ENCODE results near the gene KANSL1. TPM values are rescaled to one million over a fixed set of nuclear protein-coding genes. Genes with fewer than 3 reads are reported as not detected.

The KANSL1 gene
- polyA plus RNA-seq, 3 donors = 53.4 to 57.6 (median 53.7) TPM

GRCh38 chr17:45991341-45991740 is 201.9 kb downstream of the KANSL1 start:
- DNase-seq (ENCODE audit: low read depth in 3 of 3, low spot score in 2 of 3) = no peak

- DNase-seq (ENCODE audit: low read depth in 3 of 3, low spot score in 2 of 3) = no peak
These were observed 202.3 kb downstream of the KANSL1 start for GRCh38 chr17:45990886-45991285.

- DNase-seq (ENCODE audit: low read depth in 3 of 3, low spot score in 2 of 3) = no peak
These were observed 203.5 kb downstream of the KANSL1 start for GRCh38 chr17:45989759-45990158.

DNA sequence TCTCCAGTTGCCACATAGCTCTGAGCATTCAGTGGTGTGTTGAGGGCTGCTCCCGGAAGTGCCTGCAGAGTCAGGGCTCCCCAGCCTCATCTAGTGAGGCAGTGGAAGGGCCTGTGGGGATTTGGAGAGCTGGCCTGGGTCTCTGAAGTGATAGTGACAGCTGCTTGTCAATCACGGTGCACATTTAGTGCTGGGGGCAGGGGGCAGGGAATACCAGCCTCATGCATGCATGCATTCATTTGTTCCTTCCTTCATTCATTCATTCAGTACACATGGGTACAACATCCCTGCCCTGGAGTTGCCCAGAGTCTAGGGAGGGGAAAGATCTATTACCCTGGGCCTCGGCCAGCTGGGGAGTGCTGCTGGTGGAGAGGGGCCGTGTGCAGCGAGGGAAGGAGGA is 205.5 kb downstream of the KANSL1 start:
- DNase-seq (ENCODE audit: low read depth in 3 of 3, low spot score in 2 of 3) = no peak

DNA sequence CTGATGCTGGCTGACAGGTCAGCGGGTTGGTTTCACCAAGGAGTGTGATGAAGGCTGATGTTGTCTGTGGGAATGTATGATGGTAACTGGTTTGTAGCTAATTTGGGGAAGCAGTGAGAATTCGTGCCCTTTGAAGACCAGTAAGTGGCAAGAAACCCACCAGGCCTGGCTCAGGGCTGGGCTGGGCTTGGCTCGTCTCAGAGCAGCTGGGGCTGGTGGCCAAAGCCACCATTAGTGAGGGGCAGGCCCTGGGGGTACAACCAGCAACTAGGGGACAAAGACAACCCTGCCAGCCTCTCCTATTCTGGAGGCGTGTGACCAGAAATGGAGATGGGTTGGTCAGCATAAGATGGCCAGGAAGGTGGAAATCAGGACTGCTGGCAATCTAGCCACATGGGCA is 207.2 kb downstream of the KANSL1 start:
- DNase-seq (ENCODE audit: low read depth in 3 of 3, low spot score in 2 of 3) = no peak

- DNase-seq (ENCODE audit: low read depth in 3 of 3, low spot score in 2 of 3) = no peak
These were observed 207.8 kb downstream of the KANSL1 start for GRCh38 chr17:45985447-45985846.

DNA sequence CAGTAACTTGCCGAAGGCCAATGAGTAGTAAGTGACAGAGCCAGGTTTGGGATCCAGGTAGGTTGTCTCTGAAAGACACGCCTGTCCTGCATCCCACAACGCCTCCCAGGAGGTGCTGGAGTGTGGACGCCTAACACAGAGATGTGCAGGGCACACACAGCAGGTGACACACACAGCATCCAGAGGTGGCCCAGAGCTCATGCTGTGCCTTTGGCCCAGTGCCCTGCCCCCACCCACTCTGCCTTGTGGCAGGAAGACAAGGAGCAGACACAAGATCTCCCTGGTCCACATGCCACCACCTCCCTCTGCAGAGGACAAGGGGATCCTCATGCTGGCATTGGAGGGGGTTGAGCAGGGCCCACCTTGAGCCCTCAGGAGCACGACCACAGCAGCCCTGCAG is 208.9 kb downstream of the KANSL1 start:
- no peak for DNase-seq (ENCODE audit: low read depth in 3 of 3, low spot score in 2 of 3)

- no peak for DNase-seq (ENCODE audit: low read depth in 3 of 3, low spot score in 2 of 3)
These were observed 209.5 kb downstream of the KANSL1 start for GRCh38 chr17:45983614-45984310.

DNA sequence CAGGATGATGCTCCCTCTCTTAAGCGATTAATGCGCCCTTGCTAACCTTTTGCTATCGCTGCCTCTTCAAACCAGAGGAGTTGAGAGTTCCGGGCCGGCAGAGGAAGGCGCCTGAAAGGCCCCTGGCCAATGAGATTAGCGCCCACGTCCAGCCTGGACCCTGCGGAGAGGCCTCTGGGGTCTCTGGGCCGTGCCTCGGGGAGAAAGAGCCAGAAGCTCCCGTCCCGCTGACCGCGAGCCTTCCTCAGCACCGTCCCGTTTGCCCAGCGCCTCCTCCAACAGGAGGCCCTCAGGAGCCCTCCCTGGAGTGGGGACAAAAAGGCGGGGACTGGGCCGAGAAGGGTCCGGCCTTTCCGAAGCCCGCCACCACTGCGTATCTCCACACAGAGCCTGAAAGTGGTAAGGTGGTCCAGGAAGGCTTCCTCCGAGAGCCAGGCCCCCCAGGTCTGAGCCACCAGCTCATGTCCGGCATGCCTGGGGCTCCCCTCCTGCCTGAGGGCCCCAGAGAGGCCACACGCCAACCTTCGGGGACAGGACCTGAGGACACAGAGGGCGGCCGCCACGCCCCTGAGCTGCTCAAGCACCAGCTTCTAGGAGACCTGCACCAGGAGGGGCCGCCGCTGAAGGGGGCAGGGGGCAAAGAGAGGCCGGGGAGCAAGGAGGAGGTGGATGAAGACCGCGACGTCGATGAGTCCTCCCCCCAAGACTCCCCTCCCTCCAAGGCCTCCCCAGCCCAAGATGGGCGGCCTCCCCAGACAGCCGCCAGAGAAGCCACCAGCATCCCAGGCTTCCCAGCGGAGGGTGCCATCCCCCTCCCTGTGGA is 210.2 kb downstream of the KANSL1 start:
- DNase-seq (ENCODE audit: low read depth in 3 of 3, low spot score in 2 of 3) = no peak

DNA sequence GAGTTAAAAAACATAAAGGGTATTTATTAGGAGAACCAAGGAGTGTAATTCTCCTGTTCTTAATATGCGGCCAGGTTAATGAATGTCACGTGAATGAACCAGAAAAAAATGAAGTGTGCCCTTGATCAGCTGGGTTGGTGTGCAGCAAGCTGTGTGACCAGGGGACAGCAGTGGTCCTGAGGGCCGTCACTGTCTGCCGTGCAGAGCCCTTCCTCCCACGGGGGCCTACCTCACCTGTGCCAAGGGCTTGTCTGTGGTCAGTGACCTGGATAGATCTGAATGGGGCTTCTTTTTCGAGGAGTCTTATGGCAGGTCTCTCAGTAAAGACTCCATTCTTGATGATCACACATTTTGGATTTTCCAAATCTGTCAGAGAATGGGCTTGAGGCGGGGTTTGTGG is 211.9 kb downstream of the KANSL1 start:
- DNase-seq (ENCODE audit: low read depth in 3 of 3, low spot score in 2 of 3) = no peak

- no peak for DNase-seq (ENCODE audit: low read depth in 3 of 3, low spot score in 2 of 3)
These were observed 212.4 kb downstream of the KANSL1 start for GRCh38 chr17:45980855-45981254.

Other genes starting within 250 kb of the KANSL1 start
- gene STH, start 194.2 kb downstream of the KANSL1 start, polyA plus RNA-seq (ENCODE audit: insufficient read length in 3 of 3) = not detected
- gene LRRC37A, start 101.7 kb upstream of the KANSL1 start, polyA plus RNA-seq (ENCODE audit: insufficient read length in 3 of 3) = 1 to 10 TPM; 2.1 to 3.4 (median 2.4) TPM
- 10 to 100 TPM; 11.9 to 18.6 (median 14.5) TPM for gene ARL17B, start 168.3 kb upstream of the KANSL1 start, polyA plus RNA-seq (ENCODE audit: insufficient read length in 3 of 3)